GM19025 (cell line): ENCODE data around the gene CSRP2.

Experiments
- ATAC-seq: cut with Tn5 transposase; IDR thresholded peaks from one replicate; pipeline ENCODE4 v1.9.1; 2021; ENCODE audit warnings: mild to moderate bottlenecking, low read depth, moderate library complexity; ENCODE audit not compliant: unreplicated experiment

The CSRP2 gene

GRCh38 chr12:76895796-76896195, 17.0 kb upstream of the CSRP2 start:
- no peak for ATAC-seq

DNA sequence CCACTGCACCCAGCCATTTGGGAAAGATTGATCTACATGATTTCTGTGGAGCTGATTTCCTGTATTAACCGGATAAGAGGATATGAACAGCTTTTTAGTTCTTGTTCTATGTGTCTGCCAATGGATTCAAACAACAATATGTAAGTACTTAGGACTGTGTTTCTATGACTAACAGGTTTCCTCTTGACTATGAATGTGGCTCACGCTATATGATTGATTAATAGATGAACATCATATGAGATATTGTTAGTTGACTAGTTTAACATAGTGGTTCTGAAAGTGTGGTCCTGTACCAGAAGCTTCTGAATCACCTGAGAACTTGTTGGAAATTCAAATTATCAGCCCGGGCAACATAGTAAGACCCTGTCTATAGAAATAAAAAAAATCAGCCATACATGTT, 12.8 kb upstream of the CSRP2 start:
- no peak for ATAC-seq

GRCh38 chr12:76890151-76891143, 11.6 kb upstream of the CSRP2 start:
- ATAC-seq: no peak

GRCh38 chr12:76888775-76889174, 10.0 kb upstream of the CSRP2 start:
- no peak for ATAC-seq

- ATAC-seq: no peak
Measured at GRCh38 chr12:76883811-76884210, 5.0 kb upstream of the CSRP2 start.

GRCh38 chr12:76883151-76883550, 4.3 kb upstream of the CSRP2 start:
- no peak for ATAC-seq

DNA sequence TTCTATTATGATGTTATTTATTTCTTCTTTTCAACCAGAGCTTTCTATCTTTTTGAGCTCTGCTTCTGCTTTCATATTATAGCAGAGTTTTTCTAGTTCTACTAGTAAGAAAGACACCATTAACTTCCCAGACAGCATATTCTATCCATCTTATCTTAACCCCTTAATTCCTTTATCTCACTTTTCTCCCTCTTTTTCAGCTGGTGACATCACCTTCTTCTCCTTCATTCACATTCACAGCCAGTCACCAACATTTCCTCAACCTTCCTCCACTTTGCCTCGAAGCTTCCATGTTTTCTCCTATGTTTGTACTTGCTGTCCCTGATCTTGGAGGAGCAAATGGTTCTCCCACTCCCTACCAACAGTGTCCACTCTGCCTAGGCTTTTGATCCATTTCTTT, 3.5 kb upstream of the CSRP2 start:
- ATAC-seq: no peak

DNA sequence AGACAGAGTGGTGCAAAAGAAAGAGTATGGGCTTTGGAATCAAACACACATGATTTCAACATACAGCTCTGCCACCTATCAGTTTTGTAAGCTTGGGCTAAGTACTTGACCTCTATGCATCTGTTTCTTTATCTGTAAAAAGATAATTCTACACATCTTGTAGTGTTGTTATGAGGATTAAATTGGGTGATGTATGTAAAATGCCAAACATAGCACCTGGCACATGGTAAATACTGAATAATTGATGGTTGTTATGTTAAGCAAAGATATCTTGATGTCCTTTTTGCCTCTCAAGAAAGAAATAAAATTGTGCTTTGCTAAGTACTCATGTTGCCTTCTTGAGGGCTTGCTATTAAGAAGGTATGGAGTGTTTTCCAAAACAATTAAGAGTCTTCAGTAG, 2.3 kb upstream of the CSRP2 start:
- ATAC-seq: no peak

DNA sequence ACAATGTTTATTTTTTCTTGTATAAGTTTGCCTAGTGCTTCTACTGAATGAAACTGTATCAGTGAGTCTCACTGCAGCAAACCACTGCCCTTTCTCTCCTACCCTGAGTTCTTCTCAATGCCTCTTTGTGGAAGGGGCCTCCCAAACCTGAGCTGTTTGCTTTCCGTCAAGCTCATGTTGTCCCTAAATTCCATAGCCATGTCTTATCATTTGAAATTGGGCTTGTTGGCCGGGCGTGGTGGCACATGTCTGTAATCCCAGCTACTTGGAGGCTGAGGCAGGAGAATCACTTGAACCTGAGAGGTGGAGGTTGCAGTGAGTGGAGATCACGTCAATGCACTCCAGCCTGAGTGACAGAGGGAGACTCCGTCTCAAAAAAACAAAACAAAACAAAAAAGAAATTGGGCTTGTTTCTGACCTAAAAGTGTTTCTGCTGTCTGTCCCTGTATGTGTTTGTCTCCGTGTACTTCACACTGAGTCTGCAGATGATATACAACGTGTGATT, 1.8 kb upstream of the CSRP2 start:
- ATAC-seq: no peak

GRCh38 chr12:76879710-76880518, 1.1 kb upstream of the CSRP2 start:
- ATAC-seq: no peak

GRCh38 chr12:76878099-76878898, 520 bp downstream of the CSRP2 start:
- peak; percentile 11 for ATAC-seq

DNA sequence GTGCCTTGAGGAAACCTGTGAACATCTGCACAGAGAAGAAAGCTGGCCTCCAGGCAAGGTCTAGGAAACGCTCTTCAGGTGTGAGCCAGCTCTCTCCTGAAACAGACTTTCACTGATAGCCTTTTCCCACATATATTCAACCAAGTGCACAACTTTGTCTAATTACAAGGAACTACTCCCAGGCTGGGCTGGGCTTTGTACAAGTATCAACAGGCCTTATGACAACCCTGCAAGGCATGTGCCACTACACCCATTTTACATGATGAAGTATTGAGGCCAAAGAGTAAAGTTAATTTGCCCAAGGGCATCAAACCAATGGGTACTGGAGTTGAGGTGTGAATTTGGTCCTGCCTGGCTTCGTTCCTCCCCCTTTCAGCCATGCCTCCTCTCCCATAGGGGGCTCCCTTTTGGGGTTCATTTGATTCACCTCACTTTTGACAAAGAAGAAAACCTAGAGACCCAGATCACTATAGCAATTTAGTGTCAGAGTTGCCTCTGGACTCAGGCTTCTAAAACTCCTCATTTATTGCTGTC, 2.1 kb downstream of the CSRP2 start:
- no peak for ATAC-seq

DNA sequence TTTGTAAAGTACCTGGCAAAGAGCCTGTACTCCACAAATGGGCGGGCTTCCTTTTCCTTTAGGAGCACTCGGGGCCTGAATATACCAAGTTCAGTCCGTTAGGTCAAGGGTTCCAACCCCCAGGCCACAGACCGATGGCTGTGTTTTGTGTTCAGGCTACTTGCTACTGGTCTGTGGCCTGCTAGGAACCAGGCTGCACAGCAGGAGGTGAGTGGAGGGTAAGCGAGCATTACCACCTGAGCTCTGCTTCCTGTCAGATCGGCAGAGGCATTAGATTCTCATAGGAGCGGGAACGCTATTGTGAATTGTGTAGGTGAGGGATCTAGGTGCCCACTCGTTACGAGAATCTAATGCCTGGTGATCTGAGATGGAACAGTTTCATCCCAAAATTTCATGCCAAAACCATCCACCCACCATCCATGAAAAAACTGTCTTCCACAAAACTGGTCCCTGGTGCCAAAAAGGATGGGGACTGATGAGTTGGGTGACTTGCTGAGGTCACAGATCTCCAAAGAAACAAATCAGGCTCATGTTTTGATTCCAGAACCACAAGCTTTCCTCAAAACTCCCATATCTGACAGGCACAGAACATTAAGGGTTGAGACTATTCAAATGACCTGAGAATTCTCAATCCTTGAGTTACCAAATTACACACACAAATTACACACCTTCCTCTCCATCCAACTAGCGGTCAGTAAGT, 4.2 kb downstream of the CSRP2 start:
- ATAC-seq: no peak

GRCh38 chr12:76874027-76874426, 4.8 kb downstream of the CSRP2 start:
- no peak for ATAC-seq

DNA sequence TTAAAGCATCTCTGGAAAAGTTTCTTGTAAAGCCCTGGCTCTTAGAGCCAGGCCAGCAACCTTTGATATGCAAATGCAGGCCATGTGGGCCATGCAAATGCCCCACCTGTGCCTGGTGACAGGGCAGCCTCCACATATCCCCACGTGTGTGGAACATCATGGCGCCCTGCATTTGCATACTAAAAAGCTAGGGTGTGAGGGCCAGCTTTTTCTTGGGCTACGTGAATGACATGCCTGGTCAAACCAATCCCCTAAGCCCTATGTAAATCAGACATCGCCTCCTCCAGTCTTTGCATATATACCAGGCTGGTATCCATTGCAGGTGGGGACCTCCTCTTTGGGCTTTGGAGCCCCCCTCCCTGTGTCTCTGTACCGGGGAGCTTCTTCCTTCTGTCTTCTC, 6.4 kb downstream of the CSRP2 start:
- no peak for ATAC-seq

DNA sequence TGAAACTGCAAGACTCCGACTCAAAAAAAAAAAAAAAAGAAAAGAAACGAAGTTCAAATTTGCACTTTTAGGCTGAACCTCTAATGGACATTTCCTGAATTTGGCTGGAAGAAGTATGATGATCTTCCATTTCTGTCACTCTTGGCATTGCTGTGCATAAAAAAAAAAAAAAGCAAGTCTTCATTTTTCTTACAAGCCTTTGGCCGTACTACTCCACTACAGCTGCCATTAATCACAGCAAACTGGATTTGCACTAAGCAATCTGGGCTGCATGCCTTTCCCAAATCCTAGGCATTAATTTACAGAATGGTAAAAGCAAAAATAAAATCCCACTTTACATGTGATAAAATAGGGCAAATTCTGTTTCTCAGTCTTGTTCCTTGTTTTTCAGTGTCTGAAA, 7.1 kb downstream of the CSRP2 start:
- ATAC-seq: no peak

GRCh38 chr12:76871082-76871481, 7.7 kb downstream of the CSRP2 start:
- ATAC-seq: no peak

GRCh38 chr12:76866726-76867125, 12.1 kb downstream of the CSRP2 start:
- ATAC-seq: no peak

- no peak for ATAC-seq
Measured at GRCh38 chr12:76866151-76866567, 12.7 kb downstream of the CSRP2 start.
